Bronchial epithelial cell (primary cell): ENCODE results near the gene PRDX2. TPM values are rescaled to one million over a fixed set of nuclear protein-coding genes. Genes with fewer than 3 reads are reported as not detected.

Source experiments
- DNase-seq: peaks from one replicate; pipeline ENCODE4 v3.0.0-alpha.2; 2010; ENCODE audit warnings: low read depth
- FAIRE-seq: peaks from 2 replicates; lab custom pipeline; 2011; peaks lifted over from hg19 to GRCh38; lab: Jason Lieb, UNC
- H3K27me3 ChIP-seq: 2 replicates; pipeline ENCODE4 v1.5.1; 2011; ENCODE audit warnings: low read length; ENCODE audit not compliant: control insufficient read depth, insufficient read depth
- H3K36me3 ChIP-seq: 2 replicates; pipeline ENCODE4 v1.5.1; 2011; ENCODE audit warnings: low read length; ENCODE audit not compliant: control insufficient read depth, insufficient read depth
- H3K4me3 ChIP-seq: 2 replicates; pipeline ENCODE4 v1.5.1; 2011; ENCODE audit warnings: mild to moderate bottlenecking, low read depth, low read length, control low read depth
- total RNA-seq: library from RNA; depleted of rRNA; stranded (reverse); fragments of >200 nt; gene quantifications from 2 replicates; pipeline ENCODE4 v1.2.1, GENCODE V29; 2014
- TF ChIP-seq, protein P1 (sequence below): IDR thresholded peaks from 2 replicates; pipeline ENCODE4 v1.5.1; 2011; ENCODE audit warnings: mild to moderate bottlenecking, moderate library complexity, low read length, control low read depth, inconsistent platforms; ENCODE audit not compliant: insufficient read depth, severe bottlenecking

PRDX2 gene
- total RNA-seq, 1 donor from 2014 or later, result 157 TPM

DNA sequence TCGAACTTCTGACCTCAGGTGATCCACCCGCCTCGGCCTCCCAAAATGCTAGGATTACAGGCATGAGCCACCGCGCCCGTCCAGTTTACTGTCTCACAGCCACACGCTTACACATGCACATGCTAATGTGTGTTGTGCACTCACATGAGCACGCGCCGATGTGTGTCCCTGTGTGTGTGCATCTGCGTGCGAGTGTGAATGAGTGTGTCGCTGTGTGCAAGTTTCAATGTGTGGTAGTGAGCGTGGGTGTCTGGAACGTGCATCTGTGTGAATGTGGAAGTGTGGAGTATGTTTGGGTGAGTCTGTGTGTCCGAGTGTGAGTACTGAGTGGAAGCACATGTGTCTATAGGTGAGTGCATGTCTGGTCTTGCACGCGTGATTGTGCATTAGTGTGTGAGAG lies 40.9 kb upstream of the PRDX2 start:
- no peaks in the 10 kb centered on the region for H3K36me3 ChIP-seq
- H3K27me3 ChIP-seq, result peaks cover 6% of the 10 kb centered on the region
- TF ChIP-seq, protein P1, sequence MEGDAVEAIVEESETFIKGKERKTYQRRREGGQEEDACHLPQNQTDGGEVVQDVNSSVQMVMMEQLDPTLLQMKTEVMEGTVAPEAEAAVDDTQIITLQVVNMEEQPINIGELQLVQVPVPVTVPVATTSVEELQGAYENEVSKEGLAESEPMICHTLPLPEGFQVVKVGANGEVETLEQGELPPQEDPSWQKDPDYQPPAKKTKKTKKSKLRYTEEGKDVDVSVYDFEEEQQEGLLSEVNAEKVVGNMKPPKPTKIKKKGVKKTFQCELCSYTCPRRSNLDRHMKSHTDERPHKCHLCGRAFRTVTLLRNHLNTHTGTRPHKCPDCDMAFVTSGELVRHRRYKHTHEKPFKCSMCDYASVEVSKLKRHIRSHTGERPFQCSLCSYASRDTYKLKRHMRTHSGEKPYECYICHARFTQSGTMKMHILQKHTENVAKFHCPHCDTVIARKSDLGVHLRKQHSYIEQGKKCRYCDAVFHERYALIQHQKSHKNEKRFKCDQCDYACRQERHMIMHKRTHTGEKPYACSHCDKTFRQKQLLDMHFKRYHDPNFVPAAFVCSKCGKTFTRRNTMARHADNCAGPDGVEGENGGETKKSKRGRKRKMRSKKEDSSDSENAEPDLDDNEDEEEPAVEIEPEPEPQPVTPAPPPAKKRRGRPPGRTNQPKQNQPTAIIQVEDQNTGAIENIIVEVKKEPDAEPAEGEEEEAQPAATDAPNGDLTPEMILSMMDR, result no peak
- no peak for DNase-seq
- FAIRE-seq, result no peak
- no peak overlapping the region for H3K4me3 ChIP-seq

DNA sequence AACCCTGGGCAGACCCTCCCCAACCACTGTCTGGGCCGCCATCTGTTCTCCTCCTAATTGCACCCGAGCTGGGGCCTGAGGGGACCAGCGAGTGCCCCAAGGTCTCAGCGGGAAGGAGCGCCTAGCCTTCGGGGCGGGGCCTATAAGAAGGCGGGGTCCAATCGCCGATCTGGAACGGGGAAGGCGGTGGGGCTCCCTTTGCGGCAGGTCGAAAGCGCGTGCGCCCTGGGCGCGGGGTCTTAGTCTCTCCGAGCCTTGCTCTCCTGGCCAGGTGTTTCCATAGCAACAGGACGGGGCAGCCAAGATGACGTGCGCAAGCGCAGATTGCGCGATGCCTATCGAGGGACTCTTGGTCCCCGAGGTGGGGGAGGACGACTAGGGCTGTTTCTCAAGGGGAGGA lies 39.5 kb upstream of the PRDX2 start:
- DNase-seq, result no peak
- H3K4me3 ChIP-seq, result peak overlapping the region; percentile 22
- TF ChIP-seq, protein P1, result no peak
- FAIRE-seq, result no peak
- no peaks in the 10 kb centered on the region for H3K36me3 ChIP-seq
- H3K27me3 ChIP-seq, result peaks cover 9% of the 10 kb centered on the region

DNA sequence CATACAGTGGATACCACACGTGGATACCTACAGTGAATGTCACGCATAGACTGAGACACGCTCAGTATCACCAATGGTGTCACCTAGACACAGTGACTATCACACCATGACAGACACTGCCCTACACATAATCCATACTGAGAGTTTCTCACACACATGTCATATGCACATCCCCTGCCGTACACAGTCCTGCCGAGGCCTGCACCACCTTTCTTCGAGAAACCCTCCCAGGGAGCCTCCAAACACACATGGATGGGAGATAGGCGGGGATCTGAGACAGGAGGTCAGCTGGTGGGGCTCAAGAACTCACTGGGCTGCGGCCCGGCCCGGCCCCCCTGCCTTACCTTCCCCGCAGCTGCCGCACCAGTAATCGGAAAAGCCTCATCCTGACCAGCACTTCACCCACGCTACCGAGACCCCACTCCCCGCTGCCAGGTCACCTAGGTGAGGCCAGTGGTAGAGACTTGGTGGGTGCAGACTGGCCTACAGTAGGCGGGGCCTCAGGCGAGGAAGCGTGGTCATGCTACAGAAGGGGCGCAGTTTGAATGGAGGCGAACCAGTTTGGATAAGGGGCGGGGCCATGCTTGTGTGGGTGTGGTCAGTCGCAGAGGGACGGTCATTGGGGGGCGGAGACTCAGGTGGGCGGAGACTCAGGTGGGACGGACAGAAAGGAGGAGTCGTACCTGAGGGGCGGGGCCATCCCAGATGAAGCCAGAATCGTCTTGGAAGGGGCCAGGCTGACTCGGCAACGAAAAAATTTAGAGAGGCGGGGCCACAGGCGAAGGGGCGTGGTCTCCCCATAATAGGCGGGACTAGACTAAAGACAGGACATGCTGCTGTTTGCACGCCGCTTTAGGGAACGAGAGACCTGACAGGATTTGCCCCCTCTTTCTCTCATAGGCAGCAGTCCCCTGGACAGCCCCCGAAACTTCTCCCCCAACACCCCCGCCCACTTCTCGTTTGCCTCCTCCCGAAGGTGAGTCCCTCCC lies 38.8 kb upstream of the PRDX2 start:
- Histone ChIP-seq H3K27me3 (peaks cover 11% of the 10 kb centered on the region), H3K4me3 (peak overlapping the region; percentile 22), H3K36me3 (no peaks in the 10 kb centered on the region)
- FAIRE-seq (no peak), DNase-seq (peak; percentile 83)
- TF ChIP-seq, protein P1, result no peak

DNA sequence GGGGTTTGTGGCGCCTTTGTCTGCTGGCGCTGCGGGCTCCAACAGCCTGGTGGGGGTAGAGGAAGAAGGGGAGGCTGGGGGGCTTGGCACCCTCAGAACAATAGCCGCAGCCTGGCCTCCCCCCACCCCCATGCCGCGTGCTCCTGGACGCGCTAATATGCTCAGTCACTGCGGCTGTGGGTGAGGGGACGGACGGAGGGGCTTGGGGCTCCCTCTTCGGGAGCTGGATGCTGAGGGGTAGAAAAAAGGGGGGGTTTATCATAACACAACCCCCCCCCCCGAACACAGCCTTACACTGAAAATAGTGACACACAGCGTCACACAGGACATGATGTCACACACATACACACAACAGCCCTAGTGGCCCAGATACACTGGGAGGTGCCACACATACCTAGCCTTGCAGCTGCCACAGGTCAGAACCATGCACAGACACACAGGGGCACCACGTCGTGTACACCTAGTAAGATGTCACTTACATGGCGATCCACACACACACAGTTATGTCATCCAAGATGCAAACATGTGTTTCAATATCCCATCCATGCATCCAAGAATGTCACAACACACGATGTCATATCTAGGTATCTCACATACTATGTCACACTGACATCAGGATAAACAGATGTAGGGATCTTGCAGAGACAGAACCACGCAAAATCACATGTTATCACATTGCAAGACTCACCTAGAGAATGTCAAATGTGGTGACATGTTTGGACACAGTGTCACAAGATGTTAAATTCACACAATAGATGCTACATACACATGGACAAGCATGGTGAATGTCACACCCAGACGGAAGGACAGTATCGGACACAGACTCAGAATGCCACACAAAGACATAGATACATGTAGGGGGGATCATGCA lies 37.5 kb upstream of the PRDX2 start:
- FAIRE-seq (no peak), DNase-seq (no peak)
- peaks cover 23% of the 10 kb centered on the region for H3K27me3 ChIP-seq
- TF ChIP-seq, protein P1, result no peak
- peak overlapping the region; percentile 19 for H3K4me3 ChIP-seq
- H3K36me3 ChIP-seq, result no peaks in the 10 kb centered on the region

DNA sequence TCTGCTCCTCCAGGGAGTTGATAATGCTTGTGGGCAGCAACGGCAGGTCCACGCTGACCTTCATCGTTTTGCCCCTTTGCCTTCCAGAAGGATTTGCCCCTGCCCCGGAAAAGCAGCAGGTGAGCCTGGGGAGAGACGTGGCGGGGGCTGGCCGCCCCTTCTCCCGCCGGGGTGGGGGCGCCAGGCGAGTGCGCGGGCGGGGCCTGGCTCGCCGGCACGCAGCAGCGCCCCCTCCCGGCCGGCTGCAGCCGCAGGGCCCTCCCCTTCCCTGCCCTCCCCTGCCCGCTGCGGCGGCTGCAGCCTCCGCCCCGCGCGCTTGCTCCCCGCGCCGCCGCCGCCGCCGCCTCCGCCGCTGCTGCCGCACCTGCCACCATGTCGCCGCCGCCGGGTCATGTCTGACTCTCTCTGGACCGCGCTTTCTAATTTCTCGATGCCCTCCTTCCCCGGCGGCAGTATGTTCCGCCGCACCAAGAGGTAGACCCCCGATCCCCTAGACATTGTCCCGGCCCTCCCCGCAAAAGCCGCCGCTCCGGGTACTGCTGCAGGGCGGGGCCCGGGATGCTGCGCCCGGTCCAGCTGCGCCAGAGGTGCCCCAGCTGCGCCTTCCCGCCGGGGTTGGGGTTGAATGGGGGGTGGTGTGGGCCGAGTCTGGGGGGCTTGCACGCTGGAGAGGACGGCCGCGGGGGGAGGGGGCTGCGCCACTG lies 36.7 kb upstream of the PRDX2 start, which contains the start of gene MAST1:
TSS of gene MAST1 (plus strand) at position 334 of the 704 bp plus-strand sequence. CDS start at position 392, 58 bp downstream.
- no peaks in the 10 kb centered on the region for H3K36me3 ChIP-seq
- FAIRE-seq (no peak), DNase-seq (no peak)
- peaks cover 25% of the 10 kb centered on the region for H3K27me3 ChIP-seq
- peak within 1 kb of the TSS; percentile 19 for H3K4me3 ChIP-seq
- TF ChIP-seq, protein P1, result peak; percentile 52
